Measurements from ENCODE around the gene MEG3.

The MEG3 gene

DNA sequence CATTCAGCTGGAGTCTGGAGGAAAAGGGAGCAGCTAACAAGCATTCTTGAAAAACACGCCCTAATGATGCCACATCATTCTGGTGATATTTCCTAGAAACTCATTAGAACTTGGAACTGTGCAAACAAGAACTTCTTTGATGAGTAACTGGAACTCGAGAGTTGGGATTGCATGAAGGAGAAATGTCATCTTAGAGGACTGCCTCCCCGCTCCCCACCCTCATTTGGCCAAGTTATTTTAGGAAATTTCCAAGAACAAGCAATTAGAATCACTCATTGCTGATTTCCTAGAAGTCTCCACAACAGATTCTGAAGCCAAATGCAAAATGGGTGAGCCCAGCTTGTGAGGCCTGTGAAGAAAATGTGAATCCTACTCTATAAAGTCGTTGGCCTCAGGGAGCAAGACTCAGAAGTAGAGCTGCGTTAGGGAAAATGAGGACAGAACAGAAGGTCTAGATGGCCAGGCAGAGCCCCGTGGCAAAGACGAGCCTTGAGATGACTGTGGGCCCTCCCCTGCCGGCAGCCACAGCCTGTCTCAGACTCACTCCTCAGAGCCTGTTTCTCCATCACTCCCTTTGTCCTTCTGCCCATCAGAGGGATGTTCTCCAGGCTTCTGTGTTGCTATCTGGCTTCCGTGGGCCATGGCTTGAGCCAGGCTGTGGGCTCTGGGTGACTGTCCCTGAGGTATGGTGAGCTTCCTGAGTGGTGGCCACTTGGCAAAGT, 39.2 kb downstream of the MEG3 start:
- Histone ChIP-seq H3K27me3 (replicated peaks; ENCODE audit: control insufficient read depth, insufficient read depth, low read length) (no peaks in the 10 kb centered on the region), H3K4me3 (replicated peaks; ENCODE audit: low read depth, low read length) (no peak overlapping the region), H3K36me3 (ENCODE audit: control insufficient read depth, insufficient read depth, low read length) (no peaks in the 10 kb centered on the region)
- DNase-seq (ENCODE audit: extremely low read depth, insufficient read length), result no peak
- TF ChIP-seq, protein P1, sequence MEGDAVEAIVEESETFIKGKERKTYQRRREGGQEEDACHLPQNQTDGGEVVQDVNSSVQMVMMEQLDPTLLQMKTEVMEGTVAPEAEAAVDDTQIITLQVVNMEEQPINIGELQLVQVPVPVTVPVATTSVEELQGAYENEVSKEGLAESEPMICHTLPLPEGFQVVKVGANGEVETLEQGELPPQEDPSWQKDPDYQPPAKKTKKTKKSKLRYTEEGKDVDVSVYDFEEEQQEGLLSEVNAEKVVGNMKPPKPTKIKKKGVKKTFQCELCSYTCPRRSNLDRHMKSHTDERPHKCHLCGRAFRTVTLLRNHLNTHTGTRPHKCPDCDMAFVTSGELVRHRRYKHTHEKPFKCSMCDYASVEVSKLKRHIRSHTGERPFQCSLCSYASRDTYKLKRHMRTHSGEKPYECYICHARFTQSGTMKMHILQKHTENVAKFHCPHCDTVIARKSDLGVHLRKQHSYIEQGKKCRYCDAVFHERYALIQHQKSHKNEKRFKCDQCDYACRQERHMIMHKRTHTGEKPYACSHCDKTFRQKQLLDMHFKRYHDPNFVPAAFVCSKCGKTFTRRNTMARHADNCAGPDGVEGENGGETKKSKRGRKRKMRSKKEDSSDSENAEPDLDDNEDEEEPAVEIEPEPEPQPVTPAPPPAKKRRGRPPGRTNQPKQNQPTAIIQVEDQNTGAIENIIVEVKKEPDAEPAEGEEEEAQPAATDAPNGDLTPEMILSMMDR (IDR thresholded peaks at IDR 0.05; ENCODE audit: insufficient read depth, low read length, poor library complexity, severe bottlenecking), result no peak

DNA sequence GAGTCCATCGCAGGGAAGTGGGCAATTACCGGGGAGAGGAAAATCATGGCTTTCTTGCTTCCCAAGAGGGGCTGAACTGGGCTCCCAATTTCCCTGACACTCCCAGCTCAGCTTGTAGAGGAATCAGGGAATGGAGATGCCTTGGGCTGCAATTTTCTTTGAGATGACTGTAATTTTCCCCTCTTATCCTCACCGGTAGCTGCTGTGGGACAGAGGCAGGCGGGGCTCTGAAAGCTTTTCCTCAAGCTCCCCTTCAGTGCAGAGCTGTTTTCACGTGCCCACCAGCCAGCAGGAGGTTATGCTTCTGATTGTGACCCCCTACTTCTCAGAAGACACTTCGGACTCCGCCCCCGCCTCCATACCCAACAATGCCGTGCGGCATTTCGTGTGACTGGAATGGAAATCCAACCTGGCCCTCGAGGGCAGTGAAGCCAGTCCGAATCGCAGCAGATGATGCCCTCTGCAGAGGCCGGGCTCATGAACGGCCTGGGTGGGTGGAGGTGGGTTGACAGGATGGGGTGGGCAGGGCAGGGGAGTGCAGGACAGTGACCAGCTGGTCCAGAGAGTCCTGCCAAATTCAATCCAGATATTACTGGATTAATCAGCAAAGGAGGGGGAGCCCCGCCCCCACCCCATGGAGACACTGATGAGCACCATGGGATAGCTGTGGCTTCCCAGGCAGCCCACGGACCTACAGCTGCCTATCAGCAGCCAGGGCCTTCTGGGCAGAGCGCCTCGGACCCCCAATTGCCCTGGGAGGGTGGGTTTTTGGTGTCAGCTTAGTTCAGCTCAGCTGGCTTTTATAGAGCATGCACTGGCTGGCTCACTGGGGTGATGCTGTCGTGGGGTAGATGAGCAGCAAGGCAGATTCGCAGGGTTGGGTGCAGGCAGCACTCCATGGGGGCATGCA, 40.0 kb downstream of the MEG3 start:
- no peaks in the 10 kb centered on the region for H3K36me3 ChIP-seq (ENCODE audit: control insufficient read depth, insufficient read depth, low read length)
- no peak for DNase-seq (ENCODE audit: extremely low read depth, insufficient read length)
- TF ChIP-seq, protein P1 (IDR thresholded peaks at IDR 0.05; ENCODE audit: insufficient read depth, low read length, poor library complexity, severe bottlenecking), result no peak
- H3K4me3 ChIP-seq (replicated peaks; ENCODE audit: low read depth, low read length), result no peak overlapping the region
- H3K27me3 ChIP-seq (replicated peaks; ENCODE audit: control insufficient read depth, insufficient read depth, low read length), result no peaks in the 10 kb centered on the region

DNA sequence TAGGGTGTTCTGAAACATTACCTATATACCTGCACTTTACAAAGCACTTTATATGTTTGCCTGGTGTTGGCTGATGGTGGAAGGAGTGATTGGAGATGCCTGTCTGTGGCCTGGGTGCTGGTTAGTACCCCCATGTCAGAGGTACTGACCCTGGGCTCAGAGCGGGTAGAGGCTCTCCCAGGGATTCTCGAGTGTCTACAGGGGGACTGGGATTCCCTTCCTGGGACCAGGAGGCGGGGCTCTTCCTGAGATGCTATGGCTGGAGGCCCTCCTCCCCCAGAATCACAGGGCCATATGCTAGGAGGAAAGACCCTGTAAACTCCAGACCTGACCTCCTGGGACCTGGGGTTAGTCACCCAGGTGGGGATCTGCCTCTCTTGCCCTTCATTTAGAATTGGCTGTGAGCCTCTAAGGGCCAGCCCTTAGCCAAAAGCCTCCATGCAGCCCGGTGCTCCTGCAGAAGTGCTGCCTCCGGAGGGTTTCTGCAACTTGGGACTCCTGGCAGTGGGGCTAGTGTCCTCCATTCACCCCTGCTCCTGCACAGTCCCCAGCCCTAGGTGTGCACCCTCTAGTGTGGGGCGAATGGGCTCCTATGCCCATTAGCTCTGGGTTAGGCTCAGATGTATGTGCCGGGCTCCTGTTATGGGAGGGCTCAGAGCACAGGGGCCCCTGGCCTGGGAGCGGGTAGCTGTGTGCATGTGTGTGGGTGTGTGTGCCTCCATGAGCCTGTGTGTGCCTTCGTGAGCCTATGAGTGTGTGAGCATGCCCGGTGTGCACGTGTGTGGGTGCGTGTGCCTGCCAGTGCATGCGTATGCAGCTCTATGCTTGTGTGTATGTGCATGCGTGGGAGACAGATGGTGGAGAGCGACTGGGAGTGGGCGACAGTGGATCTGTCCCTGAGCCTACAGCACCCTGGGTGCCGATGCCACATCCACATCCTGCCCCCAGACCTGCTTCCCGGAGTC, 41.0 kb downstream of the MEG3 start:
- TF ChIP-seq, protein P1 (IDR thresholded peaks at IDR 0.05; ENCODE audit: insufficient read depth, low read length, poor library complexity, severe bottlenecking), result no peak

DNA sequence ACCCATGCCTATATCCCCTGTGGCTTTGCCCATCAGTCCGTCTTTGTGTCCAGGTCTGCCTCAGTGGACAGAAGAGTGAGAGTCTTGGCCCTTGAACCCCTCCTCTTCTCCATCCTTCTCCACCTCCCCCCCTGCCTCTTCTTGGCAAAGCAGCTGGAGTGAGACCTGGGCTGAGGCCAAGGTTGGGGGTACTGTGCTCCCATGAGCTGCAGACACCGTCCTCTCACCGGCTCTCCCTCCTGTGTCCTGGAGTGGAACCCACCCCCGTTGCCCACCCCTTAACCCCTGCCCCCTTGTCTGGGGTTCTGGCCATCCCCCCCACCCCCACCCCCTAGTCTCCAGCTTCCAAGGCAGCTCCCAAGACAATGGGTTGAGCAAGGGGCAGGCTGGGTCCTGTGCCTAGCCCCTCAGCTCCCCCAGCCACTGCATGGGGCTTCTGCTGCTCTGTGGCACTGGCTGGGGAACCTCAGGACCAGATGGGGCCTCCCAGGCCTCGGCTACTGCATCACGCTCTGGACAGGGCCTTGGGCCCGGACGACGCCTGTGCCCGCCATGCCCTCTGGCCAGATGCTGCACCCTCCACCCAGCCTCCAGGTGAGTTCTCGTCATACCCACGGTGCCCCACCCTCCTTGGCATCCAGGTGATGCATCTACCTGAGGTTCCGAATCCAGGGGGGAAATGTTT, 41.9 kb downstream of the MEG3 start:
- Histone ChIP-seq H3K4me3 (replicated peaks; ENCODE audit: low read depth, low read length) (no peak overlapping the region), H3K27me3 (replicated peaks; ENCODE audit: control insufficient read depth, insufficient read depth, low read length) (no peaks in the 10 kb centered on the region), H3K36me3 (ENCODE audit: control insufficient read depth, insufficient read depth, low read length) (no peaks in the 10 kb centered on the region)
- DNase-seq (ENCODE audit: extremely low read depth, insufficient read length), result no peak
- TF ChIP-seq, protein P1 (IDR thresholded peaks at IDR 0.05; ENCODE audit: insufficient read depth, low read length, poor library complexity, severe bottlenecking), result no peak

More for the DNA sequence above, 41.0 kb downstream of the MEG3 start:
- DNase-seq (ENCODE audit: extremely low read depth, insufficient read length), result no peak
- Histone ChIP-seq H3K36me3 (ENCODE audit: control insufficient read depth, insufficient read depth, low read length) (no peaks in the 10 kb centered on the region), H3K27me3 (replicated peaks; ENCODE audit: control insufficient read depth, insufficient read depth, low read length) (no peaks in the 10 kb centered on the region), H3K4me3 (replicated peaks; ENCODE audit: low read depth, low read length) (no peak overlapping the region)

Measured in GM06990 (cell line).